ENCODE measurements around the gene FAM83B.

GRCh38 chr6:54893818-54894217 lies 47.2 kb downstream of the FAM83B start:
- TF ChIP-seq, protein P1, sequence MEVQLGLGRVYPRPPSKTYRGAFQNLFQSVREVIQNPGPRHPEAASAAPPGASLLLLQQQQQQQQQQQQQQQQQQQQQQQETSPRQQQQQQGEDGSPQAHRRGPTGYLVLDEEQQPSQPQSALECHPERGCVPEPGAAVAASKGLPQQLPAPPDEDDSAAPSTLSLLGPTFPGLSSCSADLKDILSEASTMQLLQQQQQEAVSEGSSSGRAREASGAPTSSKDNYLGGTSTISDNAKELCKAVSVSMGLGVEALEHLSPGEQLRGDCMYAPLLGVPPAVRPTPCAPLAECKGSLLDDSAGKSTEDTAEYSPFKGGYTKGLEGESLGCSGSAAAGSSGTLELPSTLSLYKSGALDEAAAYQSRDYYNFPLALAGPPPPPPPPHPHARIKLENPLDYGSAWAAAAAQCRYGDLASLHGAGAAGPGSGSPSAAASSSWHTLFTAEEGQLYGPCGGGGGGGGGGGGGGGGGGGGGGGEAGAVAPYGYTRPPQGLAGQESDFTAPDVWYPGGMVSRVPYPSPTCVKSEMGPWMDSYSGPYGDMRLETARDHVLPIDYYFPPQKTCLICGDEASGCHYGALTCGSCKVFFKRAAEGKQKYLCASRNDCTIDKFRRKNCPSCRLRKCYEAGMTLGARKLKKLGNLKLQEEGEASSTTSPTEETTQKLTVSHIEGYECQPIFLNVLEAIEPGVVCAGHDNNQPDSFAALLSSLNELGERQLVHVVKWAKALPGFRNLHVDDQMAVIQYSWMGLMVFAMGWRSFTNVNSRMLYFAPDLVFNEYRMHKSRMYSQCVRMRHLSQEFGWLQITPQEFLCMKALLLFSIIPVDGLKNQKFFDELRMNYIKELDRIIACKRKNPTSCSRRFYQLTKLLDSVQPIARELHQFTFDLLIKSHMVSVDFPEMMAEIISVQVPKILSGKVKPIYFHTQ (CRISPR knock-in tag; IDR thresholded peaks at IDR 0.05), result no peak
- TF ChIP-seq JUN (CRISPR knock-in tag; IDR thresholded peaks at IDR 0.05) (no peak), CREM (CRISPR knock-in tag; IDR thresholded peaks at IDR 0.05) (no peak), CBFB (CRISPR knock-in tag; IDR thresholded peaks at IDR 0.05; ENCODE audit: low read depth) (no peak), SMAD4 (CRISPR knock-in tag; IDR thresholded peaks at IDR 0.05) (no peak), ZNF317 (CRISPR knock-in tag; IDR thresholded peaks at IDR 0.05; ENCODE audit: borderline replicate concordance, low read depth) (no peak), RELA (CRISPR knock-in tag; IDR thresholded peaks at IDR 0.05; ENCODE audit: borderline replicate concordance) (no peak)
- TF ChIP-seq, protein P2, sequence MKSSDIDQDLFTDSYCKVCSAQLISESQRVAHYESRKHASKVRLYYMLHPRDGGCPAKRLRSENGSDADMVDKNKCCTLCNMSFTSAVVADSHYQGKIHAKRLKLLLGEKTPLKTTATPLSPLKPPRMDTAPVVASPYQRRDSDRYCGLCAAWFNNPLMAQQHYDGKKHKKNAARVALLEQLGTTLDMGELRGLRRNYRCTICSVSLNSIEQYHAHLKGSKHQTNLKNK (CRISPR knock-in tag; IDR thresholded peaks at IDR 0.05), result no peak
- TF ChIP-seq, protein P3, sequence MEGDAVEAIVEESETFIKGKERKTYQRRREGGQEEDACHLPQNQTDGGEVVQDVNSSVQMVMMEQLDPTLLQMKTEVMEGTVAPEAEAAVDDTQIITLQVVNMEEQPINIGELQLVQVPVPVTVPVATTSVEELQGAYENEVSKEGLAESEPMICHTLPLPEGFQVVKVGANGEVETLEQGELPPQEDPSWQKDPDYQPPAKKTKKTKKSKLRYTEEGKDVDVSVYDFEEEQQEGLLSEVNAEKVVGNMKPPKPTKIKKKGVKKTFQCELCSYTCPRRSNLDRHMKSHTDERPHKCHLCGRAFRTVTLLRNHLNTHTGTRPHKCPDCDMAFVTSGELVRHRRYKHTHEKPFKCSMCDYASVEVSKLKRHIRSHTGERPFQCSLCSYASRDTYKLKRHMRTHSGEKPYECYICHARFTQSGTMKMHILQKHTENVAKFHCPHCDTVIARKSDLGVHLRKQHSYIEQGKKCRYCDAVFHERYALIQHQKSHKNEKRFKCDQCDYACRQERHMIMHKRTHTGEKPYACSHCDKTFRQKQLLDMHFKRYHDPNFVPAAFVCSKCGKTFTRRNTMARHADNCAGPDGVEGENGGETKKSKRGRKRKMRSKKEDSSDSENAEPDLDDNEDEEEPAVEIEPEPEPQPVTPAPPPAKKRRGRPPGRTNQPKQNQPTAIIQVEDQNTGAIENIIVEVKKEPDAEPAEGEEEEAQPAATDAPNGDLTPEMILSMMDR (IDR thresholded peaks at IDR 0.05), result no peak
- TF ChIP-seq, protein P4, sequence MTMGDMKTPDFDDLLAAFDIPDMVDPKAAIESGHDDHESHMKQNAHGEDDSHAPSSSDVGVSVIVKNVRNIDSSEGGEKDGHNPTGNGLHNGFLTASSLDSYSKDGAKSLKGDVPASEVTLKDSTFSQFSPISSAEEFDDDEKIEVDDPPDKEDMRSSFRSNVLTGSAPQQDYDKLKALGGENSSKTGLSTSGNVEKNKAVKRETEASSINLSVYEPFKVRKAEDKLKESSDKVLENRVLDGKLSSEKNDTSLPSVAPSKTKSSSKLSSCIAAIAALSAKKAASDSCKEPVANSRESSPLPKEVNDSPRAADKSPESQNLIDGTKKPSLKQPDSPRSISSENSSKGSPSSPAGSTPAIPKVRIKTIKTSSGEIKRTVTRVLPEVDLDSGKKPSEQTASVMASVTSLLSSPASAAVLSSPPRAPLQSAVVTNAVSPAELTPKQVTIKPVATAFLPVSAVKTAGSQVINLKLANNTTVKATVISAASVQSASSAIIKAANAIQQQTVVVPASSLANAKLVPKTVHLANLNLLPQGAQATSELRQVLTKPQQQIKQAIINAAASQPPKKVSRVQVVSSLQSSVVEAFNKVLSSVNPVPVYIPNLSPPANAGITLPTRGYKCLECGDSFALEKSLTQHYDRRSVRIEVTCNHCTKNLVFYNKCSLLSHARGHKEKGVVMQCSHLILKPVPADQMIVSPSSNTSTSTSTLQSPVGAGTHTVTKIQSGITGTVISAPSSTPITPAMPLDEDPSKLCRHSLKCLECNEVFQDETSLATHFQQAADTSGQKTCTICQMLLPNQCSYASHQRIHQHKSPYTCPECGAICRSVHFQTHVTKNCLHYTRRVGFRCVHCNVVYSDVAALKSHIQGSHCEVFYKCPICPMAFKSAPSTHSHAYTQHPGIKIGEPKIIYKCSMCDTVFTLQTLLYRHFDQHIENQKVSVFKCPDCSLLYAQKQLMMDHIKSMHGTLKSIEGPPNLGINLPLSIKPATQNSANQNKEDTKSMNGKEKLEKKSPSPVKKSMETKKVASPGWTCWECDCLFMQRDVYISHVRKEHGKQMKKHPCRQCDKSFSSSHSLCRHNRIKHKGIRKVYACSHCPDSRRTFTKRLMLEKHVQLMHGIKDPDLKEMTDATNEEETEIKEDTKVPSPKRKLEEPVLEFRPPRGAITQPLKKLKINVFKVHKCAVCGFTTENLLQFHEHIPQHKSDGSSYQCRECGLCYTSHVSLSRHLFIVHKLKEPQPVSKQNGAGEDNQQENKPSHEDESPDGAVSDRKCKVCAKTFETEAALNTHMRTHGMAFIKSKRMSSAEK (CRISPR knock-in tag; IDR thresholded peaks at IDR 0.05; ENCODE audit: borderline replicate concordance), result no peak
